HEK293 (cell line): ENCODE results near the gene FTO.

Experiments used
- CTCF ChIA-PET: fragments of 350-600 bp; formaldehyde crosslinking; extraction: SDS; loops from one replicate; lab custom pipeline; 2021; ENCODE audit warnings: antibody characterized with exemption; lab: Yijun Ruan, JAX
- POLR2A ChIA-PET: fragments of 300-600 bp; formaldehyde crosslinking; extraction: SDS; loops from one replicate; lab custom pipeline; 2020; ENCODE audit warnings: antibody characterized with exemption, inconsistent platforms; lab: Yijun Ruan, JAX
- H3K27ac ChIP-seq: fragments of 200-500 bp; sonication (Bioruptor generic); 2 replicates; pipeline ENCODE4 v1.5.1; 2014; ENCODE audit warnings: low read depth, low read length, control low read depth, inconsistent platforms; ENCODE audit errors: extremely low read depth
- H3K36me3 ChIP-seq, 2 experiments: fragments of 200-500 bp in 1 of 2; sonication (Bioruptor generic) in 1 of 2; 1 replicate in 1 of 2; 2 replicates in 1 of 2; pipeline ENCODE4 v1.5.1; 2014 to 2017; ENCODE audit warnings: inconsistent platforms in 2 of 2, low read length in 2 of 2; ENCODE audit not compliant: control insufficient read depth in 2 of 2, insufficient read depth in 1 of 2
- H3K4me1 ChIP-seq: fragments of 200-500 bp; sonication (Bioruptor generic); 2 replicates; pipeline ENCODE4 v1.5.1; 2014; ENCODE audit warnings: mild to moderate bottlenecking, low read length, inconsistent platforms; ENCODE audit not compliant: control insufficient read depth, insufficient read depth
- H3K4me3 ChIP-seq: 2 replicates; pipeline ENCODE4 v1.5.1; 2011; ENCODE audit warnings: low read depth, mild to moderate bottlenecking, control low read depth, low read length, moderate library complexity
- H3K9me3 ChIP-seq: fragments of 200-500 bp; sonication (Bioruptor generic); 2 replicates; pipeline ENCODE4 v1.5.1; 2014; ENCODE audit warnings: low read depth, low read length, inconsistent platforms; ENCODE audit not compliant: control insufficient read depth, insufficient read depth
- ATF2 ChIP-seq: fragments of 450-650 bp; formaldehyde crosslinking; IDR thresholded peaks from 2 replicates; pipeline ENCODE4 v1.5.1; 2016; ENCODE audit warnings: missing biosample characterization, missing genetic modification characterization, low read depth
- GLI2 ChIP-seq: fragments of 450-650 bp; formaldehyde crosslinking; IDR thresholded peaks from 2 replicates; pipeline ENCODE4; 2017; ENCODE audit warnings: missing biosample characterization, missing genetic modification characterization, low read depth, borderline replicate concordance
- MZF1 ChIP-seq: fragments of 450-650 bp; formaldehyde crosslinking; IDR thresholded peaks from 2 replicates; pipeline ENCODE4 v1.5.1; 2017; ENCODE audit warnings: missing biosample characterization, missing genetic modification characterization, borderline replicate concordance
- TCF7L2 ChIP-seq: IDR thresholded peaks from 2 replicates; pipeline ENCODE4 v1.6.1; 2011; ENCODE audit warnings: low read depth, mild to moderate bottlenecking, inconsistent platforms, low read length, moderate library complexity, borderline replicate concordance
- TSHZ1 ChIP-seq: fragments of 450-650 bp; formaldehyde crosslinking; IDR thresholded peaks from 2 replicates; pipeline ENCODE4 v1.5.1; 2016; ENCODE audit warnings: missing biosample characterization, missing genetic modification characterization, borderline replicate concordance
- ZNF2 ChIP-seq: fragments of 450-650 bp; formaldehyde crosslinking; IDR thresholded peaks from 2 replicates; pipeline ENCODE4 v1.5.1; 2016; ENCODE audit warnings: missing biosample characterization, missing genetic modification characterization
- ZNF24 ChIP-seq: fragments of 450-650 bp; formaldehyde crosslinking; IDR thresholded peaks from 2 replicates; pipeline ENCODE4 v1.5.1; 2016; ENCODE audit warnings: missing biosample characterization, missing genetic modification characterization
- ZNF354C ChIP-seq: fragments of 450-650 bp; formaldehyde crosslinking; IDR thresholded peaks from 2 replicates; pipeline ENCODE4 v1.5.1; 2016; ENCODE audit warnings: missing biosample characterization, missing genetic modification characterization, low read depth, borderline replicate concordance
- ZNF366 ChIP-seq: fragments of 450-650 bp; formaldehyde crosslinking; conservative IDR thresholded peaks from 2 replicates; pipeline ENCODE4 v1.5.1; 2016; ENCODE audit warnings: missing biosample characterization, missing genetic modification characterization
- ZNF510 ChIP-seq: fragments of 450-650 bp; formaldehyde crosslinking; IDR thresholded peaks from 2 replicates; pipeline ENCODE4 v1.5.1; 2018; ENCODE audit warnings: mild to moderate bottlenecking, missing genetic modification characterization, missing biosample characterization; ENCODE audit not compliant: insufficient replicate concordance
- ZNF560 ChIP-seq: fragments of 450-650 bp; formaldehyde crosslinking; IDR thresholded peaks from 2 replicates; pipeline ENCODE4 v1.5.1; 2017; ENCODE audit warnings: missing biosample characterization, missing genetic modification characterization, borderline replicate concordance
- ZNF623 ChIP-seq: fragments of 450-650 bp; formaldehyde crosslinking; IDR thresholded peaks from 2 replicates; pipeline ENCODE4 v1.5.1; 2016; ENCODE audit warnings: missing biosample characterization, missing genetic modification characterization
- ZNF660 ChIP-seq: fragments of 450-650 bp; IDR thresholded peaks from 2 replicates; pipeline ENCODE4 v1.5.1; 2018; ENCODE audit warnings: missing biosample characterization, mild to moderate bottlenecking, missing genetic modification characterization
- ZNF664 ChIP-seq: fragments of 450-650 bp; formaldehyde crosslinking; IDR thresholded peaks from 2 replicates; pipeline ENCODE4 v1.5.1; 2016; ENCODE audit warnings: missing biosample characterization, missing genetic modification characterization
- ZNF670 ChIP-seq: fragments of 450-650 bp; formaldehyde crosslinking; IDR thresholded peaks from 2 replicates; pipeline ENCODE4 v1.5.1; 2016; ENCODE audit warnings: missing biosample characterization, missing genetic modification characterization, low read depth
- ZNF76 ChIP-seq: fragments of 450-650 bp; formaldehyde crosslinking; IDR thresholded peaks from 2 replicates; pipeline ENCODE4; 2016; ENCODE audit warnings: low read depth, missing biosample characterization, missing genetic modification characterization, borderline replicate concordance
- ZNF791 ChIP-seq: fragments of 450-650 bp; formaldehyde crosslinking; IDR thresholded peaks from 2 replicates; pipeline ENCODE4 v1.5.1; 2016; ENCODE audit warnings: missing biosample characterization, missing genetic modification characterization
- ZSCAN16 ChIP-seq: fragments of 450-650 bp; formaldehyde crosslinking; IDR thresholded peaks from 2 replicates; pipeline ENCODE4 v1.5.1; 2016; ENCODE audit warnings: missing biosample characterization, missing genetic modification characterization
- TF ChIP-seq, protein P1 (sequence below): sonication (generic); formaldehyde crosslinking; IDR thresholded peaks from 2 replicates; pipeline ENCODE4 v1.8.1; 2022; ENCODE audit warnings: mild to moderate bottlenecking, moderate library complexity, missing genetic modification reagents

FTO gene

DNA sequence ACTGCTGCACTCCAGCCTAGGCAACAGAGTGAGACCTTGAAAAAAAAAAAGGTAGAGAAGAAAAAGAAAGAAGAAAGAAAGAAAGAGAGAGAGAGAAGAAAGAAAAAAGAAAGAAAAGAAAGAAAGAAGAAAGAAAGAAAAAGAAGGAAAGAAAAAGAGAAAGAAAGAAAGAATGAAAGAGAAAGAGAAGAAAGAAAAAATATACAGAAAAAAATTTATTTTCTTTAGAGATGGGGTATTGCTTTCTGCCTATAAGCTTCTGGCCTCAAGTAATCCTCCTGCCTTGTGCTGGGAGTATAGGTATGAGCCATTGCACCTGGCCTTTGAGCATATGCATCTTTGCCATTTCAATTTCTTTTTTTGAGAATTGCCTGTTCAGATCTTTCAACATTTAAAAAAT lies 425.9 kb downstream of the FTO start:
- Histone ChIP-seq H3K27ac (no peak overlapping the region), H3K4me3 (no peak overlapping the region), H3K4me1 (no peaks in the 10 kb centered on the region), H3K36me3 (no peaks in the 10 kb centered on the region), H3K9me3 (no peaks in the 10 kb centered on the region)
- CTCF ChIA-PET = no interaction called here
- TF ChIP-seq ZNF24 (no peak), ZNF670 (tag by site-specific recombination) (no peak), ZNF2 (tag by site-specific recombination) (no peak), ZNF366 (0 out of 2 replicates have a peak, but pooled peaks have one; percentile 14), ZNF660 (no peak), TCF7L2 (no peak), ZNF76 (tag by site-specific recombination) (no peak), MZF1 (tag by site-specific recombination) (no peak), ATF2 (tag by site-specific recombination) (no peak)
- POLR2A ChIA-PET = no interaction called here

- Histone ChIP-seq H3K4me3 (no peak overlapping the region), H3K4me1 (no peaks in the 10 kb centered on the region), H3K36me3 (no peaks in the 10 kb centered on the region), H3K9me3 (no peaks in the 10 kb centered on the region), H3K27ac (no peak overlapping the region)
- CTCF ChIA-PET = no interaction called here
- TF ChIP-seq ZNF510 (tag by site-specific recombination) = peak; percentile 20
- TF ChIP-seq TSHZ1 (tag by site-specific recombination) = no peak
- POLR2A ChIA-PET = no interaction called here
These were observed 431.7 kb downstream of the FTO start for GRCh38 chr16:54135361-54136275.

- ChIA-PET POLR2A (no interaction called here), CTCF (no interaction called here)
- no peaks in the 10 kb centered on the region for H3K36me3 ChIP-seq
- H3K4me3 ChIP-seq = no peak overlapping the region
- no peak overlapping the region for H3K27ac ChIP-seq
- no peaks in the 10 kb centered on the region for H3K4me1 ChIP-seq
- H3K9me3 ChIP-seq = no peaks in the 10 kb centered on the region
- TF ChIP-seq ZNF560 (no peak), ZNF791 (no peak), ATF2 (tag by site-specific recombination) (no peak), ZNF664 (tag by site-specific recombination) (no peak), ZNF354C (no peak), GLI2 (no peak), TSHZ1 (tag by site-specific recombination) (no peak), ZNF623 (tag by site-specific recombination) (no peak), ZSCAN16 (tag by site-specific recombination) (no peak)
- TF ChIP-seq, protein P1, sequence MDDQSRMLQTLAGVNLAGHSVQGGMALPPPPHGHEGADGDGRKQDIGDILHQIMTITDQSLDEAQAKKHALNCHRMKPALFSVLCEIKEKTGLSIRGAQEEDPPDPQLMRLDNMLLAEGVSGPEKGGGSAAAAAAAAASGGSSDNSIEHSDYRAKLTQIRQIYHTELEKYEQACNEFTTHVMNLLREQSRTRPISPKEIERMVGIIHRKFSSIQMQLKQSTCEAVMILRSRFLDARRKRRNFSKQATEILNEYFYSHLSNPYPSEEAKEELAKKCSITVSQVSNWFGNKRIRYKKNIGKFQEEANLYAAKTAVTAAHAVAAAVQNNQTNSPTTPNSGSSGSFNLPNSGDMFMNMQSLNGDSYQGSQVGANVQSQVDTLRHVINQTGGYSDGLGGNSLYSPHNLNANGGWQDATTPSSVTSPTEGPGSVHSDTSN (CRISPR knock-in tag) = no peak
These were observed 432.3 kb downstream of the FTO start for GRCh38 chr16:54136276-54136625.
